ENCODE results near the gene BBLN.

DNA sequence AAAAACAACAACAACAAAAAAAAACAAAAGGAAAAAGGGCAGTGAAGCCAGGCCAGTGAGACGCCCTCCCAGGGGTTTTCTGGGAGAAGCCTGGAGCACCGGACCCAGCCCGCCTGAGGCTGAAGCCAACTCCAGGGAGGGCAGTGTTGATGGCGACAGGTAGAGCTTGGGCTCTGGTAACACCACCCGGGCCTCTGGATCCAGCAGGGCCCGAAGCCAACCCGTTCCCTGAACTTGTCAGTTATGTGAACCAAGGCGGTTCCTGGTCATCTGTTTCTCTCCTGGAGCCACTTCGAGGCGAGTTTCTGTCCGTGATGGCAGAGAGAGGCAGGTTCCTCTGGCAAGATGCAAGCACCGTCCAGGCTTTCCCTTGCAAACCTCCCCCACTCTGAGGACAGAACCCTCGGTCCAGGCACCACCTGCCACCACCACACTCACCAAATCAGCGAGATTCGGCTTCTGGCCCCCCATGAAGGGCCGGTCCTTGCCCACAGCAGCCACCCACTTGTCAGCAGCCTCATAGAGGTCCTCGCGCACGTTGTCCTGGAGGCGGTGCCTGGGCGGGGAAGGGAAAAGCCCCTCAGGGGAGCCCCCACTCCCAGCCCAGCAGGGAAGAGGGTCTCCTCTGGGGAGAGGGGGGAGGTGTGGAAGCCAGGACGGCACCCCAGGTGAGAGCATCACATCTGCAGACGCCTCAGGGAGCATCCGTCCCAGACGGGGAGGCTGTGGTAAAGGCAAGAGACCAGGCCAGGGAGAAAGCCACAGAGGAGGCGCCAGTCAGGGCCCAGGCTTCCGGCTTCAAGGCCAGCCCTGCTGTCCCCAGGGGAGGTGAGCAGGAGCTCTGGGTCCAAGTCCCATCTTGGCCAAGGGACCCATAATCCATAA, 37.9 kb upstream of the BBLN start:
- TF ChIP-seq CTCF (IDR thresholded peaks at IDR 0.05; ENCODE audit: low read depth, low read length, poor library complexity, severe bottlenecking) = no peak
- no peak for TF ChIP-seq EZH2phosphoT487 (IDR thresholded peaks at IDR 0.05; ENCODE audit: borderline replicate concordance, low read length)

Data from DOHH2 (cell line).